GM12878 (cell line): ENCODE data around the gene TASOR2. TPM values are rescaled to one million over a fixed set of nuclear protein-coding genes. Genes with fewer than 3 reads are reported as not detected.

Experiments used
- ATAC-seq: fragments of 200-7000 bp; cut with Tn5 transposase; 3 replicates; pipeline ENCODE4 v1.9.1; 2020; ENCODE audit warnings: mild to moderate bottlenecking, moderate library complexity
- BruUV-seq: library from RNA; stranded (reverse); fragments of 400-500 nt; replicated peaks from 2 replicates; lab custom pipeline; 2021; lab: Mats Ljungman, UMichigan
- CTCF ChIA-PET: fragments of 300-600 bp; sonication (Branson Sonifier 250); formaldehyde crosslinking; extraction: SDS; loops from one replicate; lab custom pipeline; 2021; ENCODE audit warnings: inconsistent platforms; lab: Yijun Ruan, JAX
- POLR2A ChIA-PET: fragments of 350-600 bp; formaldehyde crosslinking; extraction: SDS; loops from one replicate; lab custom pipeline; 2021; ENCODE audit warnings: inconsistent platforms; lab: Charles Lee
- RAD21 ChIA-PET: fragments of 300-600 bp; sonication (Branson Sonifier 250); formaldehyde crosslinking; loops from one replicate; lab custom pipeline; 2023; ENCODE audit warnings: antibody characterized with exemption; ENCODE audit not compliant: unreplicated experiment; lab: Charles Lee
- SMC1A ChIA-PET: fragments of 300-600 bp; sonication (Branson Sonifier 250); formaldehyde crosslinking; loops from one replicate; lab custom pipeline; 2023; ENCODE audit not compliant: unreplicated experiment, uncharacterized antibody; lab: Charles Lee
- DNase-seq: peaks from one replicate; pipeline ENCODE4 v3.0.0-alpha.2; 2011; ENCODE audit warnings: low read depth, low spot score
- FAIRE-seq: peaks from 3 replicates; lab custom pipeline; 2011; peaks lifted over from hg19 to GRCh38; lab: Jason Lieb, UNC
- H2AFZ ChIP-seq: 2 replicates; pipeline ENCODE4 v1.6.0; 2011; ENCODE audit warnings: low read depth, low read length, control low read depth; ENCODE audit not compliant: control insufficient read depth
- H3K27ac ChIP-seq: 2 replicates; pipeline ENCODE4 v1.5.1; 2011; ENCODE audit warnings: control low read depth; ENCODE audit not compliant: control insufficient read depth, insufficient read depth
- H3K27me3 ChIP-seq, 2 experiments: replicated peaks in 1 of 2; 2 replicates each; pipeline versions ENCODE4 v1.6.0 to v1.6.1; 2011; ENCODE audit warnings: low read length in 1 of 2; ENCODE audit not compliant: control insufficient read depth in 2 of 2, insufficient read depth in 2 of 2
- H3K36me3 ChIP-seq, 2 experiments: 2 replicates each; pipeline ENCODE4 v1.5.1; 2011; ENCODE audit warnings: low read length in 1 of 2; ENCODE audit not compliant: control insufficient read depth in 2 of 2, insufficient read depth in 2 of 2
- H3K4me1 ChIP-seq: 2 replicates; pipeline ENCODE4 v1.6.1; 2011; ENCODE audit warnings: mild to moderate bottlenecking, low read length, moderate library complexity, mixed read lengths; ENCODE audit not compliant: control insufficient read depth, insufficient read depth
- H3K4me2 ChIP-seq: 2 replicates; pipeline ENCODE4 v1.6.0; 2011; ENCODE audit warnings: control low read depth; ENCODE audit not compliant: control insufficient read depth, insufficient read depth
- H3K4me3 ChIP-seq: fragments of 200-600 bp; sonication (generic); 2 replicates; pipeline ENCODE4 v1.5.1; 2016
- H3K79me2 ChIP-seq: 2 replicates; pipeline ENCODE4 v1.6.0; 2011; ENCODE audit warnings: low read length; ENCODE audit not compliant: control insufficient read depth, insufficient read depth
- H3K9ac ChIP-seq: 2 replicates; pipeline ENCODE4 v1.8.0; 2011; ENCODE audit warnings: low read length, control low read depth, mixed read lengths; ENCODE audit not compliant: control insufficient read depth, insufficient read depth
- H3K9me3 ChIP-seq: replicated peaks from 3 replicates; pipeline ENCODE4 v1.5.1; 2011; ENCODE audit warnings: mild to moderate bottlenecking, low read length; ENCODE audit not compliant: control insufficient read depth, insufficient read depth
- H4K20me1 ChIP-seq: 2 replicates; pipeline ENCODE4 v1.6.0; 2011; ENCODE audit not compliant: control insufficient read depth, insufficient read depth
- ATF7 ChIP-seq: fragments of 450-650 bp; IDR thresholded peaks from 2 replicates; pipeline ENCODE4 v1.6.1; 2016; ENCODE audit warnings: low read depth, mild to moderate bottlenecking
- BCL11A ChIP-seq: IDR thresholded peaks from 2 replicates; pipeline ENCODE4 v1.6.1; 2011; ENCODE audit warnings: low read depth, low read length
- CEBPB ChIP-seq, 2 experiments: fragments of 150-350 bp in 1 of 2; IDR thresholded peaks; 2 replicates each; pipeline ENCODE4 v1.6.1; 2012 to 2014; ENCODE audit warnings: low read depth in 2 of 2, low read length in 2 of 2, borderline replicate concordance in 1 of 2, inconsistent platforms in 1 of 2
- FOS ChIP-seq: IDR thresholded peaks from 3 replicates; pipeline ENCODE4 v1.6.1; 2011; ENCODE audit warnings: borderline replicate concordance; ENCODE audit not compliant: insufficient read length; ENCODE audit errors: extremely low read depth
- MEF2B ChIP-seq: fragments of 450-650 bp; IDR thresholded peaks from 2 replicates; pipeline ENCODE4 v1.6.1; 2018; ENCODE audit warnings: mild to moderate bottlenecking, moderate library complexity; ENCODE audit not compliant: partially characterized antibody, poor library complexity, severe bottlenecking
- MYB ChIP-seq: fragments of 150-350 bp; IDR thresholded peaks from 2 replicates; pipeline ENCODE4 v1.6.1; 2014; ENCODE audit warnings: mild to moderate bottlenecking, low read depth, low read length, borderline replicate concordance
- MYC ChIP-seq: IDR thresholded peaks from 2 replicates; pipeline ENCODE4 v1.6.1; 2011; ENCODE audit warnings: mild to moderate bottlenecking, low read length, moderate library complexity, inconsistent platforms; ENCODE audit not compliant: insufficient read depth, insufficient replicate concordance, insufficient read length, severe bottlenecking
- NR2C2 ChIP-seq: IDR thresholded peaks from 2 replicates; pipeline ENCODE4 v1.6.1; 2011; ENCODE audit warnings: borderline replicate concordance, low read depth; ENCODE audit not compliant: control insufficient read depth, insufficient read length
- RCOR1 ChIP-seq: conservative IDR thresholded peaks from 2 replicates; pipeline ENCODE4 v1.6.1; 2012; ENCODE audit warnings: low read depth, low read length, improper control_type of control experiment
- REST ChIP-seq: IDR thresholded peaks from 2 replicates; pipeline ENCODE4 v1.6.1; 2012; ENCODE audit warnings: mild to moderate bottlenecking, low read depth, low read length
- SPI1 ChIP-seq: IDR thresholded peaks from 2 replicates; pipeline ENCODE4 v1.6.1; 2011; ENCODE audit warnings: low read depth, mild to moderate bottlenecking, low read length, moderate library complexity, borderline replicate concordance; ENCODE audit not compliant: insufficient read depth
- SREBF2 ChIP-seq: IDR thresholded peaks from 2 replicates; pipeline ENCODE4 v1.6.1; 2012; ENCODE audit warnings: mild to moderate bottlenecking, low read length
- SUZ12 ChIP-seq: fragments of 200-600 bp; sonication (generic); IDR thresholded peaks from one replicate; pipeline ENCODE4 v1.6.1; 2018; ENCODE audit warnings: antibody characterized with exemption, mild to moderate bottlenecking; ENCODE audit not compliant: unreplicated experiment
- TARDBP ChIP-seq: IDR thresholded peaks from 2 replicates; pipeline ENCODE4 v1.6.1; 2016; ENCODE audit warnings: borderline replicate concordance
- ZSCAN29 ChIP-seq: fragments of 450-650 bp; IDR thresholded peaks from 2 replicates; pipeline ENCODE4 v1.6.1; 2017; ENCODE audit warnings: mild to moderate bottlenecking, moderate library complexity
- WGBS: methylation state at CpG from one replicate; pipeline ENCODE4 v1.1.6; 2016; ENCODE audit warnings: low lambda C conversion rate; ENCODE audit not compliant: insufficient replicate concordance, insufficient coverage; ENCODE audit errors: missing lambda C conversion rate; 5-methylcytosine and 5-hydroxymethylcytosine counted together
- in situ Hi-C: fragments of 300-500 bp; cut with MboI; formaldehyde crosslinking; loops from 9 replicates; pipeline ENCODE4 v1.14.3; 2018; ENCODE audit warnings: mixed read lengths
- intact Hi-C: fragments of 100-400 bp; cut with micrococcal nuclease; formaldehyde crosslinking; loops from one replicate; pipeline ENCODE4 v1.14.2; 2022; ENCODE audit not compliant: unreplicated experiment
- polyA plus RNA-seq, 11 experiments: library from polyadenylated mRNA; depleted of rRNA in 4 of 11; unstranded in 6 of 11; stranded (reverse) in 5 of 11; fragments of >200 nt; fragmentation: Nextera tagmentation in 4 of 11; fragmentation: Illumina TruSeq in 1 of 11; extraction: Ambion mirVana in 4 of 11; extraction: Trizol in 1 of 11; gene quantifications; 1 replicate in 1 of 11; 2 replicates in 10 of 11; pipeline versions ENCODE4 v1.2.1 to v1.2.3, GENCODE V29; 2011 to 2016; ENCODE audit warnings: inconsistent platforms in 2 of 11, missing spikeins in 2 of 11, low read depth in 1 of 11
- total RNA-seq, 4 experiments: library from RNA; depleted of rRNA in 3 of 4; stranded (reverse); fragments of >200 nt in 3 of 4; fragmentation: Illumina TruSeq in 1 of 4; extraction: Trizol in 1 of 4; gene quantifications; 2 replicates each; pipeline versions ENCODE4 v1.2.1 to v1.2.3, GENCODE V29; 2013 to 2021
- TF ChIP-seq, protein P1 (sequence below): IDR thresholded peaks from 2 replicates; pipeline ENCODE4 v1.6.1; 2012; ENCODE audit warnings: low read depth, low read length, improper control_type of control experiment

TASOR2 gene
- total and polyA plus RNA-seq, 10 of the 15 experiments (the other 5 are each of a cell fraction or from before 2014, with no cell fraction given) = 8.2 to 54.7 (median 31.0) TPM

DNA sequence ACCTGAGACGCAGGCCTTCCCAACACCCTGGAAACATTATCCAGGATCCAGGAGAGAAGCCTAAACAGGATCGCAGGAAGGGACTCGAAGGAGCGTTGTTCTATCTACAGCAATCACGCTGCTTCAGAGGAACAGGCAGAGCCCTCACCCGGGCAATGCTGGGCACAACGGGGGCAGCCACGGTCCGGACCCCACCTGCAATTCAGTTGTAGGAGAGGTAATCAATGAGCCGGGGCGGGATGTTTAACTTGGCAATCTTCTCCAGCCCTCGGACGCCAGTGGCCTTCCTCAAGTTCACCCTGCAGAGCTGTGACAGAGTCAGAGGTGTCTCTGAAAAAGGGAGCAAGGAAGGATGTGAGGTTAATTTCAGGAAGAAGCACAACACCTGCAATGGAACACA lies 44.1 kb upstream of the TASOR2 start:
- ChIA-PET POLR2A (no interaction called here), RAD21 (no interaction called here), SMC1A (no interaction called here), CTCF (no interaction called here)
- DNase-seq = no peak
- peaks cover 3% of the 10 kb centered on the region for H3K4me1 ChIP-seq
- BruUV-seq = no TSS peak
- no peaks in the 10 kb centered on the region for H3K79me2 ChIP-seq
- H3K36me3 ChIP-seq = no peaks in the 10 kb centered on the region
- H3K9me3 ChIP-seq = no peaks in the 10 kb centered on the region
- TF ChIP-seq BCL11A = no peak
- TF ChIP-seq MYB = no peak
- no peak for TF ChIP-seq CEBPB (IDR thresholded peaks at IDR 0.05; ENCODE audit: borderline replicate concordance in 1 of 2, low read depth in 2 of 2, low read length in 2 of 2)
- no peak for TF ChIP-seq MEF2B
- in situ Hi-C loops (no loop called here), intact Hi-C loops (no loop called here)
- FAIRE-seq = no peak
- H3K4me2 ChIP-seq = no peak overlapping the region
- ATAC-seq = no peak
- H3K4me3 ChIP-seq = no peak overlapping the region
- H3K27ac ChIP-seq = no peak overlapping the region
- no peak overlapping the region for H2AFZ ChIP-seq
- H3K9ac ChIP-seq = no peak overlapping the region
- no peaks in the 10 kb centered on the region for H4K20me1 ChIP-seq
- H3K27me3 ChIP-seq = no peaks in the 10 kb centered on the region
- 70% methylated on average over 13 of the region's 13 CpGs for whole genome bisulfite sequencing

DNA sequence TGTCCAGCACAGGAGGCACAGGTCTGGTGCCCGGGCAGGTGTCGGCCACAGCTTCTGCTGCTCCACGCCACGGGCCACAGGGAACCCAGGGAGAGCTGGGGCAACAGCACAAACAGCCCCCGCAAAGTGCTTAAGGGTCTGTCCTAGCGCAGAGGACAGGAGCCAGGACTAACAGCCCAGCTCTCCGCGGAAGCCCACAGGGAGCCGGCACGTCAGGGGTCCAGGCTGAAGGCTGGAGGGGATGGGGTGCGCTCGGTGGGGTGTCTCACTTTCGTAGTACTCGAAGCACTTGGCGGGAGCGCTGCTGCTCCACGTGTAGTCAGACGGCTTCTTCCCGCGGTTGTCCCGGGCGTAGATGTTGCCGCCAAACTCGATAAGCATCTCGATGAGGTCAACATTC lies 43.1 kb upstream of the TASOR2 start:
- Histone ChIP-seq H3K27ac (no peak overlapping the region), H2AFZ (no peak overlapping the region), H4K20me1 (no peaks in the 10 kb centered on the region), H3K9me3 (no peaks in the 10 kb centered on the region), H3K79me2 (no peaks in the 10 kb centered on the region), H3K27me3 (no peaks in the 10 kb centered on the region), H3K4me2 (no peak overlapping the region), H3K9ac (no peak overlapping the region), H3K4me3 (no peak overlapping the region), H3K4me1 (peaks cover 10% of the 10 kb centered on the region), H3K36me3 (no peaks in the 10 kb centered on the region)
- WGBS = 76% methylated on average over 25 of the region's 25 CpGs
- ChIA-PET SMC1A (no interaction called here), RAD21 (no interaction called here), CTCF (interaction anchor here (1.2 kb wide), 1 partner anchor 12 kb away, joined by 3 read pairs; no protein-coding TSS in a partner anchor), POLR2A (no interaction called here)
- intact Hi-C loops (no loop called here), in situ Hi-C loops (no loop called here)
- no peak for DNase-seq
- FAIRE-seq = no peak
- ATAC-seq = no peak
- no TSS peak for BruUV-seq
- no peak for TF ChIP-seq SPI1
- TF ChIP-seq REST = no peak
- TF ChIP-seq NR2C2 = no peak
- TF ChIP-seq RCOR1 = no peak
- TF ChIP-seq, protein P1, sequence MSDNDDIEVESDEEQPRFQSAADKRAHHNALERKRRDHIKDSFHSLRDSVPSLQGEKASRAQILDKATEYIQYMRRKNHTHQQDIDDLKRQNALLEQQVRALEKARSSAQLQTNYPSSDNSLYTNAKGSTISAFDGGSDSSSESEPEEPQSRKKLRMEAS = no peak
- TF ChIP-seq TARDBP = no peak
- no peak for TF ChIP-seq ATF7
- TF ChIP-seq ZSCAN29 = no peak
- TF ChIP-seq MYC = no peak
- no peak for TF ChIP-seq SUZ12
- TF ChIP-seq FOS = no peak
- no peak for TF ChIP-seq SREBF2
